OCI-LY1 (cell line): ENCODE results near the gene TPH2.

Experiments
- H2AFZ ChIP-seq: fragments of 200-600 bp; sonication (generic), shearing (Covaris generic); 2 replicates; pipeline ENCODE4 v1.6.0; 2014; ENCODE audit warnings: antibody characterized with exemption, mild to moderate bottlenecking, low read length
- H3F3A ChIP-seq: fragments of 200-600 bp; sonication (generic), shearing (Covaris generic); 2 replicates; pipeline ENCODE4 v1.6.0; 2014; ENCODE audit warnings: mild to moderate bottlenecking, antibody characterized with exemption, low read length, moderate library complexity; ENCODE audit not compliant: insufficient read depth
- H3K27ac ChIP-seq: fragments of 200-600 bp; sonication (generic); 2 replicates; pipeline ENCODE4 v1.5.1; 2014; ENCODE audit warnings: low read length, mixed run types, mild to moderate bottlenecking, low read depth; ENCODE audit not compliant: poor library complexity, severe bottlenecking
- H3K27me3 ChIP-seq: fragments of 200-600 bp; sonication (generic); 2 replicates; pipeline ENCODE4 v1.6.0; 2014; ENCODE audit warnings: antibody characterized with exemption, mild to moderate bottlenecking, low read length, moderate library complexity; ENCODE audit not compliant: insufficient read depth
- H3K36me3 ChIP-seq: fragments of 200-600 bp; sonication (generic); 2 replicates; pipeline ENCODE4 v1.6.1; 2014; ENCODE audit warnings: mild to moderate bottlenecking, antibody characterized with exemption, low read length, moderate library complexity, mixed read lengths; ENCODE audit not compliant: insufficient read depth
- H3K4me1 ChIP-seq: fragments of 200-600 bp; sonication (generic); 2 replicates; pipeline ENCODE4 v1.5.1; 2014; ENCODE audit warnings: mild to moderate bottlenecking, low read length, moderate library complexity; ENCODE audit not compliant: insufficient read depth, severe bottlenecking
- H3K4me2 ChIP-seq: fragments of 200-600 bp; sonication (generic), shearing (Covaris generic); 2 replicates; pipeline ENCODE4 v1.6.1; 2014; ENCODE audit warnings: low read length
- H3K4me3 ChIP-seq: fragments of 200-600 bp; sonication (generic); 2 replicates; pipeline ENCODE4 v1.5.1; 2014; ENCODE audit warnings: low read length, low read depth, mild to moderate bottlenecking, mixed read lengths; ENCODE audit not compliant: poor library complexity, severe bottlenecking
- H3K79me2 ChIP-seq: fragments of 200-600 bp; shearing (Covaris generic); 2 replicates; pipeline ENCODE4 v1.6.1; 2016; ENCODE audit warnings: mixed run types, low read length, mixed read lengths; ENCODE audit not compliant: insufficient read depth
- H3K9ac ChIP-seq: fragments of 200-600 bp; sonication (generic), shearing (Covaris generic); 2 replicates; pipeline ENCODE4 v1.6.1; 2014; ENCODE audit warnings: mild to moderate bottlenecking, low read length, mixed read lengths
- H3K9me2 ChIP-seq: fragments of 200-600 bp; sonication (generic), shearing (Covaris generic); 2 replicates; pipeline ENCODE4 v1.6.1; 2014; ENCODE audit warnings: low read depth, mild to moderate bottlenecking, low read length, mixed read lengths
- H3K9me3 ChIP-seq: fragments of 200-600 bp; shearing (Covaris generic); 2 replicates; pipeline ENCODE4 v1.6.1; 2014; ENCODE audit warnings: low read length, mixed read lengths
- H4K20me1 ChIP-seq: fragments of 200-600 bp; sonication (generic), shearing (Covaris generic); 2 replicates; pipeline ENCODE4 v1.6.0; 2016; ENCODE audit warnings: mild to moderate bottlenecking, low read length; ENCODE audit not compliant: insufficient read depth
- EZH2 ChIP-seq: fragments of 200-600 bp; sonication (generic), shearing (Covaris generic); IDR thresholded peaks from 2 replicates; pipeline ENCODE4 v1.8.0; 2017; ENCODE audit warnings: borderline replicate concordance, mixed run types, mild to moderate bottlenecking, antibody characterized with exemption, low read length, moderate library complexity, mixed read lengths
- TF ChIP-seq, protein P1 (sequence below): fragments of 200-600 bp; sonication (generic), shearing (Covaris generic); IDR thresholded peaks from 2 replicates; pipeline ENCODE4 v1.5.1; 2017; ENCODE audit warnings: mild to moderate bottlenecking, antibody characterized with exemption, low read length, moderate library complexity, mixed read lengths

Gene TPH2

DNA sequence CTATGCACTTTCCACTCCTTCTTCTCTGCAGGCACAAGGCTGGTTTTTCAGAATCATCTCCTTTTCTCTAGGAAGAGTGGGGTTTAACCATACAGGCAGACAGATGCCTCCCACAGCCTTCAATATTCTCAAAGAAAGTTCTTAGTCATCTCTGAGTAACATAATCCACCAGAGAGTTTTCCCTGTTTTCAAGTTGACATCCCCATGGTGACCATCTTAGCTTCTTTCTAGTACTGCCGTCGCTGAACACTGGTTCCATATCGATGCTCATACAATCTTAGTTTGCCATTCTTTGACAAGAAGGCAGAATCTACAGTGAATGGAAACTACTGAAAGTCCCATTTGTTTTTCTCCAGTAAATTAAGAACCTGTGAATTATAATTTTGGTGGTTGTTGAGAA lies 28.6 kb downstream of the TPH2 start:
- Histone ChIP-seq H3F3A (no peaks in the 10 kb centered on the region), H2AFZ (no peak overlapping the region), H3K4me3 (no peak overlapping the region), H3K4me1 (no peaks in the 10 kb centered on the region), H3K4me2 (no peak overlapping the region), H3K27me3 (no peaks in the 10 kb centered on the region), H4K20me1 (no peaks in the 10 kb centered on the region), H3K9ac (no peak overlapping the region), H3K9me3 (no peaks in the 10 kb centered on the region), H3K27ac (no peak overlapping the region), H3K9me2 (no peaks in the 10 kb centered on the region), H3K79me2 (no peaks in the 10 kb centered on the region), H3K36me3 (no peaks in the 10 kb centered on the region)
- TF ChIP-seq, protein P1, sequence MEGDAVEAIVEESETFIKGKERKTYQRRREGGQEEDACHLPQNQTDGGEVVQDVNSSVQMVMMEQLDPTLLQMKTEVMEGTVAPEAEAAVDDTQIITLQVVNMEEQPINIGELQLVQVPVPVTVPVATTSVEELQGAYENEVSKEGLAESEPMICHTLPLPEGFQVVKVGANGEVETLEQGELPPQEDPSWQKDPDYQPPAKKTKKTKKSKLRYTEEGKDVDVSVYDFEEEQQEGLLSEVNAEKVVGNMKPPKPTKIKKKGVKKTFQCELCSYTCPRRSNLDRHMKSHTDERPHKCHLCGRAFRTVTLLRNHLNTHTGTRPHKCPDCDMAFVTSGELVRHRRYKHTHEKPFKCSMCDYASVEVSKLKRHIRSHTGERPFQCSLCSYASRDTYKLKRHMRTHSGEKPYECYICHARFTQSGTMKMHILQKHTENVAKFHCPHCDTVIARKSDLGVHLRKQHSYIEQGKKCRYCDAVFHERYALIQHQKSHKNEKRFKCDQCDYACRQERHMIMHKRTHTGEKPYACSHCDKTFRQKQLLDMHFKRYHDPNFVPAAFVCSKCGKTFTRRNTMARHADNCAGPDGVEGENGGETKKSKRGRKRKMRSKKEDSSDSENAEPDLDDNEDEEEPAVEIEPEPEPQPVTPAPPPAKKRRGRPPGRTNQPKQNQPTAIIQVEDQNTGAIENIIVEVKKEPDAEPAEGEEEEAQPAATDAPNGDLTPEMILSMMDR, result no peak
- no peak for TF ChIP-seq EZH2

GRCh38 chr12:71969330-71969729 lies 30.7 kb downstream of the TPH2 start:
- H3K36me3 ChIP-seq, result no peaks in the 10 kb centered on the region
- H3K27ac ChIP-seq, result no peak overlapping the region
- no peaks in the 10 kb centered on the region for H3K9me3 ChIP-seq
- no peaks in the 10 kb centered on the region for H3K9me2 ChIP-seq
- no peak overlapping the region for H3K4me2 ChIP-seq
- H3K79me2 ChIP-seq, result no peaks in the 10 kb centered on the region
- H4K20me1 ChIP-seq, result no peaks in the 10 kb centered on the region
- TF ChIP-seq, protein P1, result no peak
- TF ChIP-seq EZH2, result no peak
- no peaks in the 10 kb centered on the region for H3K4me1 ChIP-seq
- H3K27me3 ChIP-seq, result no peaks in the 10 kb centered on the region
- H3K4me3 ChIP-seq, result no peak overlapping the region
- H3K9ac ChIP-seq, result no peak overlapping the region
- H3F3A ChIP-seq, result no peaks in the 10 kb centered on the region
- H2AFZ ChIP-seq, result no peak overlapping the region

DNA sequence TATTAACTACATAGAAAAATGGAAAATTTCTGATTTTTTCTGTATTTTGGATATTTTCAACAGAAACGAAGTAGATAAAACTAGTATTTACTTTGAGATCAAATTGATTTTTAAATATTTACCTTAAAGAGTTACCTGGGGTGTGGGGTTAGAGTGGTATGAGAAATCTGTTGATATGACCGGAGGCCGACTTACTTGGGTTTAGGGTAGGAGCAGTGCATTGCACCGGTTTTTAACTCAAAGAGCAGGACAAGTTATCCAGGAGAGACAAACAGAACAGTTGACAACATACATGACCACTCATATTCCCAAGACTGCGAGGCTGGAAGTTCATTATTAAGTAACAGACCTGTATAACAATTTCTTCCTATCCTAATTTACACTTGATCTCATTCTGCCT lies 31.4 kb downstream of the TPH2 start:
- no peaks in the 10 kb centered on the region for H3K9me3 ChIP-seq
- no peak for TF ChIP-seq EZH2
- TF ChIP-seq, protein P1, result no peak
- H3K27ac ChIP-seq, result no peak overlapping the region
- no peak overlapping the region for H3K9ac ChIP-seq
- H3F3A ChIP-seq, result no peaks in the 10 kb centered on the region
- no peaks in the 10 kb centered on the region for H3K79me2 ChIP-seq
- no peaks in the 10 kb centered on the region for H3K36me3 ChIP-seq
- no peaks in the 10 kb centered on the region for H3K9me2 ChIP-seq
- H3K4me2 ChIP-seq, result no peak overlapping the region
- H4K20me1 ChIP-seq, result no peaks in the 10 kb centered on the region
- no peak overlapping the region for H3K4me3 ChIP-seq
- no peak overlapping the region for H2AFZ ChIP-seq
- no peaks in the 10 kb centered on the region for H3K27me3 ChIP-seq
- no peaks in the 10 kb centered on the region for H3K4me1 ChIP-seq
